Tibial nerve (tissue), 4 donors: ENCODE data around the gene CACTIN. TPM values are rescaled to one million over a fixed set of nuclear protein-coding genes. Genes with fewer than 3 reads are reported as not detected.

Experiments
- DNase-seq, 2 donors: peaks; one replicate each; pipeline ENCODE4 v3.0.0-alpha.2; 2019; ENCODE audit warnings: low spot score in 2 of 2
- H3K27ac ChIP-seq, 4 donors: fragments of 200-600 bp; sonication (generic) in 3 of 4; one replicate each; pipeline ENCODE4 v1.5.1; 2017 to 2019; ENCODE audit warnings: mild to moderate bottlenecking in 1 of 4
- H3K27me3 ChIP-seq, 2 donors: fragments of 200-600 bp; sonication (generic) in 1 of 2; one replicate each; pipeline versions ENCODE4 v1.5.1 to v1.6.0; 2017 to 2019
- H3K36me3 ChIP-seq, 3 donors: fragments of 200-600 bp; sonication (generic); one replicate each; pipeline ENCODE4 v1.5.1; 2018 to 2019
- H3K4me1 ChIP-seq, 4 donors: fragments of 200-600 bp; sonication (generic) in 3 of 4; one replicate each; pipeline ENCODE4 v1.5.1; 2017 to 2019
- H3K4me3 ChIP-seq, 4 donors: fragments of 200-600 bp; sonication (generic) in 3 of 4; one replicate each; pipeline ENCODE4 v1.5.1; 2017 to 2019; ENCODE audit warnings: mild to moderate bottlenecking in 1 of 4, moderate library complexity in 1 of 4
- H3K9me3 ChIP-seq, 4 donors: fragments of 200-600 bp; sonication (generic) in 3 of 4; one replicate each; pipeline ENCODE4 v1.5.1; 2017 to 2019
- EP300 ChIP-seq, 2 donors: sonication (generic); formaldehyde crosslinking; IDR thresholded peaks; one replicate each; pipeline ENCODE4 v1.6.1; 2017; ENCODE audit warnings: antibody characterized with exemption in 2 of 2, mild to moderate bottlenecking in 1 of 2
- POLR2A ChIP-seq, 2 donors: fragments of 450-650 bp; IDR thresholded peaks; one replicate each; pipeline ENCODE4 v1.6.1; 2017; ENCODE audit warnings: antibody characterized with exemption in 2 of 2, mild to moderate bottlenecking in 2 of 2, moderate library complexity in 2 of 2
- WGBS, 2 donors: methylation state at CpG; one replicate each; pipeline ENCODE4 v1.1.5; 2018; 5-methylcytosine and 5-hydroxymethylcytosine counted together
- total RNA-seq, 4 donors: library from RNA; depleted of rRNA; stranded (reverse); fragments of >200 nt; gene quantifications; one replicate each; pipeline ENCODE4 v1.1.0, GENCODE V29; 2016
- TF ChIP-seq, protein P1 (sequence below), 5 experiments: fragments of 200-600 bp in 3 of 5; fragments of 450-650 bp in 2 of 5; sonication (generic) in 3 of 5; IDR thresholded peaks; one replicate each; pipeline ENCODE4 v1.5.1; 2016 to 2019; ENCODE audit warnings: antibody characterized with exemption in 5 of 5, mild to moderate bottlenecking in 3 of 5, moderate library complexity in 2 of 5

CACTIN gene
- 10 to 100 TPM; 22.9 to 59.1 (median 42.7) TPM for total RNA-seq

DNA sequence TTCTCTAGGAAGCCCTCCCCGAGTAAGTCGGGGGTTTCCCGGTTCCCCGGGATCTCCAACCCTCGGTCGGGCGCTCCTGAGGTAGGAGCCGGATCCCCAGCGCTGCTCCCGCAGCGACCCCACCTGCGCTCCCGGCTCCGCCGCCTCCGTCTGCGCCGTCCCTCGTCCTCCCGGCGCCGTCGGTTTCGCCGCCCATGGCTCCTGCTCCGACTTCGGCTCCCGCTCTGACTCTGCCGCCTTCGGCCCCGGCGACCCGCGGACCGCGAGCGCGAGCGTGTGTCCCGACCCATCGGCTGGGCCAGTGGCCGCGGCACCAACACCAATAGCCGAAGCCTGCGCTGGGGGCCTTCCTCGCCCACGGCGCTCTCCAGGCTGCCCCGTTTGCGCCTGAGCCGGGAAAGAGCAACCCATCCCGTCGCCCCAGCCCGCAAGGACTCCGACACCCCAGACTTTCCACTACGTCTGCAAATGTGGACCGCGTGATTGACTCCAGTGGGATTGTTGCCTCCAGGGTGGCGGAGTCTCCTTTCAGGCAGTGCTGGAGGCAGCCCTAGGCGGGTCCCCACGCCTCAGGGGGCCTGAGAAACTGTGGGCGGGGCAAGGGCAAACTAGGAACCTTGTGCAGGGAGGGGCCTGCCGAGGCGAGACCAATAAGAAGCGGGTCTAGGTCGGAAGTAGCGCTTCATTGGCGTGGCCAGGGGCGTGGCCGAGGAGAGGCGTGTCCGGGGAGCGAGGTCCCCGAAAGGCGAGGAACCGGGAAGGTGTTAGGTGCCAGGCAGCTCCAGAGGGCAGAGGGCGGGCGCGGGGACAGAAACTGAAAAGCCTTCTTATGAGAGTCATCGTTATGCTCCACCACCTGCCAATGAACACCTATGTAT, at the start of gene CACTIN:
Gene CACTIN (minus strand): TSS at position 318 of the 878 bp plus-strand sequence. CDS start 28 bp downstream, at position 290.
- Histone ChIP-seq H3K4me1 (peaks cover 0 to 32% (median 16%) of the 10 kb centered on the region in 4 donors), H3K27ac (peak within 1 kb of the TSS; percentile 90 to 94 (median 92)), H3K4me3 (peak within 1 kb of the TSS; percentile 70 to 97 (median 90)), H3K27me3 (no peaks in the 10 kb centered on the region), H3K36me3 (peaks cover 0 to 43% (median 0%) of the 10 kb centered on the region in 3 donors), H3K9me3 (no peaks in the 10 kb centered on the region)
- TF ChIP-seq EP300 (IDR thresholded peaks at IDR 0.05) (peak; percentile 95 to 98), POLR2A (IDR thresholded peaks at IDR 0.05) (peak; percentile 60 to 82)
- TF ChIP-seq, protein P1, sequence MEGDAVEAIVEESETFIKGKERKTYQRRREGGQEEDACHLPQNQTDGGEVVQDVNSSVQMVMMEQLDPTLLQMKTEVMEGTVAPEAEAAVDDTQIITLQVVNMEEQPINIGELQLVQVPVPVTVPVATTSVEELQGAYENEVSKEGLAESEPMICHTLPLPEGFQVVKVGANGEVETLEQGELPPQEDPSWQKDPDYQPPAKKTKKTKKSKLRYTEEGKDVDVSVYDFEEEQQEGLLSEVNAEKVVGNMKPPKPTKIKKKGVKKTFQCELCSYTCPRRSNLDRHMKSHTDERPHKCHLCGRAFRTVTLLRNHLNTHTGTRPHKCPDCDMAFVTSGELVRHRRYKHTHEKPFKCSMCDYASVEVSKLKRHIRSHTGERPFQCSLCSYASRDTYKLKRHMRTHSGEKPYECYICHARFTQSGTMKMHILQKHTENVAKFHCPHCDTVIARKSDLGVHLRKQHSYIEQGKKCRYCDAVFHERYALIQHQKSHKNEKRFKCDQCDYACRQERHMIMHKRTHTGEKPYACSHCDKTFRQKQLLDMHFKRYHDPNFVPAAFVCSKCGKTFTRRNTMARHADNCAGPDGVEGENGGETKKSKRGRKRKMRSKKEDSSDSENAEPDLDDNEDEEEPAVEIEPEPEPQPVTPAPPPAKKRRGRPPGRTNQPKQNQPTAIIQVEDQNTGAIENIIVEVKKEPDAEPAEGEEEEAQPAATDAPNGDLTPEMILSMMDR (IDR thresholded peaks at IDR 0.05): peak in 2 of 5 experiments; percentile 42 to 65
- peak; percentile 97 for DNase-seq
- 0 to 1% methylated on average over 37 to 40 of the region's 80 CpGs for WGBS, 2 donors

GRCh38 chr19:3674784-3675543, 48.4 kb upstream of the CACTIN start:
- Histone ChIP-seq H3K4me1 (peaks cover 0 to 26% (median 23%) of the 10 kb centered on the region in 4 donors), H3K27me3 (no peaks in the 10 kb centered on the region), H3K9me3 (peaks cover 0 to 12% (median 0%) of the 10 kb centered on the region in 4 donors), H3K27ac (no peak overlapping the region), H3K36me3 (peaks cover 0 to 35% (median 0%) of the 10 kb centered on the region in 3 donors), H3K4me3 (no peak overlapping the region)
- 86 to 89% methylated on average over 13 of the region's 13 CpGs for WGBS, 2 donors
- no peak for DNase-seq
- TF ChIP-seq POLR2A (IDR thresholded peaks at IDR 0.05): no peak
- TF ChIP-seq, protein P1 (IDR thresholded peaks at IDR 0.05): no peak
- TF ChIP-seq EP300 (IDR thresholded peaks at IDR 0.05): no peak

DNA sequence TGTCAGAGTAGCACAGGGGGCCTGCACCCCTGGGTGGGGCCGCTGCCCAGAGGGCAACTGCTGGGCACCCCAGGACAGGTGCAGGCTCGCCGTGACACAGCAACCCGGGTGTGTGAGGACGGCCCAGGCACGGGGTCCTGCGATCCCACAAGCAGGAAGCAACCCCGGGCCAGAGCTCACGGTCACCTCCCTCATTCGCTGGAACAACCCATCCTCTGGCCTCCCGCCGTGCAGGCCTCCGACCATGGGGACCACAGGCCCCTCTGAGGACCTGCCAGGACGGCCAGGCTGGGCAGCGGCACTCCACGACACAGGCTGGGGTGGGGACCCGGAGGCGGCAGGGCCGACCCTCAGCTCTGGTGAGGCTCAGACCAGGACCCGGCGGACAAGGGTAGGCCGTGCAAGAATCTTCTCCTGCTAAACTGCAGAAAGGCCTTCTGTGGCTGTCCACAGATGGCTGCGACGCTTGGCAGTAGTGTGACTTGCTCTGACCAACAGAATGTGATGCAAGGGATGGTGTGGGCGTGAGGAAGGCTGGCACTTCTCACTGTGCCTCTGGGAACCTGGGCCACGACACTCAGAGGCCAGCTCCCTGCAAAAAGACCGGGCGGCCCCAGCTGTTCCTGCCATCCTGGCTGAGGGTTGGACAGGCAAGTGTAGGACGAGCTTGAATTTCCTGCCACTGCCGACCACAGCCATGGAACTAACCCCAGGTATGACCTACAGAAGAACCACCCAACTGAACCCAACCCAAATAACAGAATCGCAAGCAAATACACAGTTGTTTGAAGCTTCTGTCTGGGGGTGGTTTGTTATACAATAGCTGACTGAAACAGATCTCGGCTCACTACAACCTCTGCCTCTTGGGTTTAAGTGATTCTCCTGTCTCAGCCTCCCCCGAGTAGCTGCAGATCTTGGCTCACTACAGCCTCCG, 47.2 kb upstream of the CACTIN start:
- Histone ChIP-seq H3K36me3 (peaks cover 0 to 24% (median 0%) of the 10 kb centered on the region in 3 donors), H3K27ac (peak overlapping the region in 2 of 4 donors; percentile 93 to 99), H3K27me3 (no peaks in the 10 kb centered on the region), H3K9me3 (peaks cover 0 to 12% (median 0%) of the 10 kb centered on the region in 4 donors), H3K4me3 (no peak overlapping the region), H3K4me1 (peaks cover 5 to 38% (median 35%) of the 10 kb centered on the region in 4 donors)
- DNase-seq: no peak
- TF ChIP-seq POLR2A (IDR thresholded peaks at IDR 0.05) (no peak), EP300 (IDR thresholded peaks at IDR 0.05) (no peak)
- TF ChIP-seq, protein P1 (IDR thresholded peaks at IDR 0.05): no peak
- WGBS, 2 donors: 88 to 90% methylated on average over 18 to 20 of the region's 34 CpGs

- peak overlapping the region in 3 of 4 donors; percentile 15 to 99 (median 93) for H3K27ac ChIP-seq
- TF ChIP-seq EP300 (IDR thresholded peaks at IDR 0.05): no peak
- TF ChIP-seq, protein P1 (IDR thresholded peaks at IDR 0.05): no peak
- no peak for TF ChIP-seq POLR2A (IDR thresholded peaks at IDR 0.05)
Measured at GRCh38 chr19:3672993-3673392, 46.4 kb upstream of the CACTIN start.

More at GRCh38 chr19:3672993-3673392, 46.4 kb upstream of the CACTIN start:
- Histone ChIP-seq H3K4me1 (peaks cover 5 to 46% (median 41%) of the 10 kb centered on the region in 4 donors), H3K4me3 (no peak overlapping the region), H3K9me3 (peaks cover 0 to 12% (median 0%) of the 10 kb centered on the region in 4 donors), H3K27me3 (no peaks in the 10 kb centered on the region), H3K36me3 (peaks cover 0 to 24% (median 0%) of the 10 kb centered on the region in 3 donors)
- no peak for DNase-seq
- WGBS, 2 donors: 85 to 87% methylated on average over 10 of the region's 13 CpGs
